ENCODE data around the gene TNFSF10. TPM values are rescaled to one million over a fixed set of nuclear protein-coding genes. Genes with fewer than 3 reads are reported as not detected.
"Not testable (repeated sequence)": the region's sequence is repeated elsewhere in the genome, so short reads cannot be mapped to it uniquely, and the experiment has no call there.

TNFSF10 gene
- 18.8 TPM for total RNA-seq
- long read RNA-seq, transcript TNFSF10-201 (5 exons, 1,953 nt) = major isoform, 10 of 11 reads
- long read RNA-seq, partial matches to known transcripts = 0 of 11 reads
- long read RNA-seq, other reads (novel, unspliced or antisense) = 1 of 11 reads

GRCh38 chr3:172522871-172523818, at the start of gene TNFSF10:
TSS of gene TNFSF10 (minus strand) at chr3:172523430. CDS start at chr3:172523384, 46 bp downstream.
- intact Hi-C loops (cut with micrococcal nuclease) = no loop called here
- peak; percentile 66 for DNase-seq
- ATAC-seq = peak; percentile 95

- intact Hi-C loops (cut with micrococcal nuclease) = no loop called here
- DNase-seq = no peak
- ATAC-seq = no peak
These were observed 46.1 kb upstream of the TNFSF10 start for GRCh38 chr3:172569128-172570008.

- DNase-seq (no peak), ATAC-seq (no peak)
- intact Hi-C loops (cut with micrococcal nuclease) = no loop called here
These were observed 45.5 kb upstream of the TNFSF10 start for GRCh38 chr3:172568701-172569100.

GRCh38 chr3:172566785-172567184, 43.6 kb upstream of the TNFSF10 start:
- DNase-seq; intact Hi-C loops (cut with micrococcal nuclease); ATAC-seq: not testable (repeated sequence)

- intact Hi-C loops (cut with micrococcal nuclease) = no loop called here
- no peak for ATAC-seq
- DNase-seq = no peak
These were observed 41.3 kb upstream of the TNFSF10 start for GRCh38 chr3:172564499-172564898.

- no peak for DNase-seq
These were observed 39.9 kb upstream of the TNFSF10 start for GRCh38 chr3:172562871-172563865.

GRCh38 chr3:172561897-172562640, 38.8 kb upstream of the TNFSF10 start:
- ATAC-seq (no peak), DNase-seq (no peak)
- intact Hi-C loops (cut with micrococcal nuclease) = no loop called here

More at GRCh38 chr3:172562871-172563865, 39.9 kb upstream of the TNFSF10 start:
- intact Hi-C loops (cut with micrococcal nuclease) = no loop called here
- peak; percentile 96 for ATAC-seq

- DNase-seq (no peak), ATAC-seq (no peak)
- intact Hi-C loops (cut with micrococcal nuclease) = no loop called here
These were observed 37.4 kb upstream of the TNFSF10 start for GRCh38 chr3:172560586-172560985.

GRCh38 chr3:172560026-172560425, 36.8 kb upstream of the TNFSF10 start:
- intact Hi-C loops (cut with micrococcal nuclease) = no loop called here
- no peak for ATAC-seq
- DNase-seq = no peak

GRCh38 chr3:172559020-172559419, 35.8 kb upstream of the TNFSF10 start:
- intact Hi-C loops (cut with micrococcal nuclease) = no loop called here
- DNase-seq = no peak
- peak; percentile 9 for ATAC-seq

GRCh38 chr3:172557515-172558220, 34.4 kb upstream of the TNFSF10 start:
- DNase-seq (no peak), ATAC-seq (peak; percentile 88)
- intact Hi-C loops (cut with micrococcal nuclease) = no loop called here

- ATAC-seq (no peak), DNase-seq (no peak)
- intact Hi-C loops (cut with micrococcal nuclease) = no loop called here
These were observed 30.5 kb upstream of the TNFSF10 start for GRCh38 chr3:172553526-172554252.

GRCh38 chr3:172552607-172553006, 29.4 kb upstream of the TNFSF10 start:
- no peak for ATAC-seq
- DNase-seq = no peak
- intact Hi-C loops (cut with micrococcal nuclease) = no loop called here

- DNase-seq (no peak), ATAC-seq (no peak)
- intact Hi-C loops (cut with micrococcal nuclease) = no loop called here
These were observed 28.6 kb upstream of the TNFSF10 start for GRCh38 chr3:172551874-172552273.

GRCh38 chr3:172550347-172550943, 27.2 kb upstream of the TNFSF10 start:
- intact Hi-C loops (cut with micrococcal nuclease) = no loop called here
- ATAC-seq (no peak), DNase-seq (no peak)

- intact Hi-C loops (cut with micrococcal nuclease) = no loop called here
- ATAC-seq = no peak
- no peak for DNase-seq
These were observed 25.9 kb upstream of the TNFSF10 start for GRCh38 chr3:172549144-172549543.
